ENCODE data around the gene EGFL7. TPM values are rescaled to one million over a fixed set of nuclear protein-coding genes. Genes with fewer than 3 reads are reported as not detected.

Gene EGFL7
- total and polyA plus RNA-seq, 4 donors, result 128 to 379 (median 226) TPM

DNA sequence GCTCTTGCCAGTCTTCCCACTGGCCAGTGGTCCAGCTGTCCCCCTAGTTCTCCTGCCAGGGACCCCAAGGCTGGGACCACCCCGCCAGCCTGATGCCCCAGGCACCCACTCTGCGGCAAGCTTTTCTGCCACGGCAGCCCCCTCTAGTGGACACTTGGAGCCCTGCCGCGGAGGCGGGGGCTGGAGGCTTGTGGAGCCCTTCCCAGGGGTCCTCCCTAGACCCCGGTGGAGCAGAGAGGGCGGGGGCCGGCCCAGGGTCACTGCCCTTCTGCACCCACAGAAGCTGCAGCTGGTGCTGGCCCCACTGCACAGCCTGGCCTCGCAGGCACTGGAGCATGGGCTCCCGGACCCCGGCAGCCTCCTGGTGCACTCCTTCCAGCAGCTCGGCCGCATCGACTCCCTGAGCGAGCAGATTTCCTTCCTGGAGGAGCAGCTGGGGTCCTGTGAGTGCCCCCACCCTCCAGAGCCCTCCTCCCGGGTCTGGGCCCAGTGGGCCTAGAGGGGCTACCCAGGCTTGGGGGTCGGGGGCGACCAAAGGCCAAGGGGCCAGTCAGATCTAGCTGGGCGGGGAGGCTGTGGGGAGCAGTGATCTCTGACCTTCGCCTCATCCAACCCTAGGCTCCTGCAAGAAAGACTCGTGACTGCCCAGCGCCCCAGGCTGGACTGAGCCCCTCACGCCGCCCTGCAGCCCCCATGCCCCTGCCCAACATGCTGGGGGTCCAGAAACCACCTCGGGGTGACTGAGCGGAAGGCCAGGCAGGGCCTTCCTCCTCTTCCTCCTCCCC is 9.1 kb downstream of the EGFL7 start:
- H3K9me3 ChIP-seq (ENCODE audit: control insufficient read depth in 4 of 4, insufficient read depth in 3 of 4, low read length in 3 of 4), result no peaks in the 10 kb centered on the region
- H3K9ac ChIP-seq (ENCODE audit: insufficient read depth in 1 of 2, low read length in 2 of 2), result no peak overlapping the region
- H3K4me1 ChIP-seq (ENCODE audit: control insufficient read depth in 5 of 5, insufficient read depth in 5 of 5, low read length in 5 of 5), result no peaks in the 10 kb centered on the region
- no peaks in the 10 kb centered on the region for H3K27me3 ChIP-seq (ENCODE audit: control insufficient read depth in 3 of 3, insufficient read depth in 3 of 3, low read length in 2 of 3)
- TF ChIP-seq, protein P1, sequence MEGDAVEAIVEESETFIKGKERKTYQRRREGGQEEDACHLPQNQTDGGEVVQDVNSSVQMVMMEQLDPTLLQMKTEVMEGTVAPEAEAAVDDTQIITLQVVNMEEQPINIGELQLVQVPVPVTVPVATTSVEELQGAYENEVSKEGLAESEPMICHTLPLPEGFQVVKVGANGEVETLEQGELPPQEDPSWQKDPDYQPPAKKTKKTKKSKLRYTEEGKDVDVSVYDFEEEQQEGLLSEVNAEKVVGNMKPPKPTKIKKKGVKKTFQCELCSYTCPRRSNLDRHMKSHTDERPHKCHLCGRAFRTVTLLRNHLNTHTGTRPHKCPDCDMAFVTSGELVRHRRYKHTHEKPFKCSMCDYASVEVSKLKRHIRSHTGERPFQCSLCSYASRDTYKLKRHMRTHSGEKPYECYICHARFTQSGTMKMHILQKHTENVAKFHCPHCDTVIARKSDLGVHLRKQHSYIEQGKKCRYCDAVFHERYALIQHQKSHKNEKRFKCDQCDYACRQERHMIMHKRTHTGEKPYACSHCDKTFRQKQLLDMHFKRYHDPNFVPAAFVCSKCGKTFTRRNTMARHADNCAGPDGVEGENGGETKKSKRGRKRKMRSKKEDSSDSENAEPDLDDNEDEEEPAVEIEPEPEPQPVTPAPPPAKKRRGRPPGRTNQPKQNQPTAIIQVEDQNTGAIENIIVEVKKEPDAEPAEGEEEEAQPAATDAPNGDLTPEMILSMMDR (IDR thresholded peaks at IDR 0.05; ENCODE audit: control extremely low read depth, extremely low read depth), result no peak
- 50 to 62% methylated on average over 27 of the region's 27 CpGs for WGBS, 2 donors
- H3K27ac ChIP-seq (ENCODE audit: low read depth in 1 of 2, low read length in 1 of 2), result peak overlapping the region; percentile 5 to 89
- H3K4me3 ChIP-seq, result no peak overlapping the region
- ATAC-seq (ENCODE audit: insufficient read depth, low FRiP score) (no peak), DNase-seq (peak in 1 of 3 donors; percentile 48)
- H3K36me3 ChIP-seq (ENCODE audit: control insufficient read depth in 4 of 4, insufficient read depth in 4 of 4, low read length in 4 of 4), result peaks cover 0 to 54% (median 0%) of the 10 kb centered on the region in 4 donors

DNA sequence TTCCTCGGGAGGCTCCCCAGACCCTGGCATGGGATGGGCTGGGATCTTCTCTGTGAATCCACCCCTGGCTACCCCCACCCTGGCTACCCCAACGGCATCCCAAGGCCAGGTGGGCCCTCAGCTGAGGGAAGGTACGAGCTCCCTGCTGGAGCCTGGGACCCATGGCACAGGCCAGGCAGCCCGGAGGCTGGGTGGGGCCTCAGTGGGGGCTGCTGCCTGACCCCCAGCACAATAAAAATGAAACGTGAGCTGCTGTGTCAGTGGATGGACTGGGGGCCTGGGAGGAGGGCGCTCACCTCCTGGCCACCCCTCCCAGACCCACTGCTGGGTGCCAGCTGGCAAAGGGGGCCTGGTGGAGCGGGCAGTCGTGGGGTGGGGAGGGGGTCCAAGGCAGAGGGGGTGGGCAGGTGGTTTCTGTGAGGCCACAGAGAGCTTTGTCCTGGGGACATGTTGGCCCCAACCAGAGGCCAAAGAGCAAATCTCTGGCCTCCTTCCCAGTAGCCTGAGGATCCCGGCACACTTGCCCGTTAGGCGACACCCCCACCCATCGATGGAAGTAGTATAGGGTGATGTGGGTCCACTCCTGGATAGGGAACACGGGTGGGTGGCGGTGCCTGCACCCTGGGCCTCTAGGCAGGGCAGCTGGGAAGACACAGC is 9.8 kb downstream of the EGFL7 start:
- H3K27ac ChIP-seq (ENCODE audit: low read depth in 1 of 2, low read length in 1 of 2), result peak overlapping the region in 1 of 2 donors; percentile 89
- no peaks in the 10 kb centered on the region for H3K9me3 ChIP-seq (ENCODE audit: control insufficient read depth in 4 of 4, insufficient read depth in 3 of 4, low read length in 3 of 4)
- no peak for DNase-seq
- H3K9ac ChIP-seq (ENCODE audit: insufficient read depth in 1 of 2, low read length in 2 of 2), result no peak overlapping the region
- TF ChIP-seq, protein P1 (IDR thresholded peaks at IDR 0.05; ENCODE audit: control extremely low read depth, extremely low read depth), result no peak
- H3K4me3 ChIP-seq, result no peak overlapping the region
- H3K4me1 ChIP-seq (ENCODE audit: control insufficient read depth in 5 of 5, insufficient read depth in 5 of 5, low read length in 5 of 5), result no peaks in the 10 kb centered on the region
- ATAC-seq (ENCODE audit: insufficient read depth, low FRiP score), result no peak
- no peaks in the 10 kb centered on the region for H3K27me3 ChIP-seq (ENCODE audit: control insufficient read depth in 3 of 3, insufficient read depth in 3 of 3, low read length in 2 of 3)
- 60 to 61% methylated on average over 13 to 14 of the region's 14 CpGs for WGBS, 2 donors
- H3K36me3 ChIP-seq (ENCODE audit: control insufficient read depth in 4 of 4, insufficient read depth in 4 of 4, low read length in 4 of 4), result peaks cover 0 to 55% (median 0%) of the 10 kb centered on the region in 4 donors

- Histone ChIP-seq H3K36me3 (ENCODE audit: control insufficient read depth in 4 of 4, insufficient read depth in 4 of 4, low read length in 4 of 4) (peaks cover 0 to 48% (median 0%) of the 10 kb centered on the region in 4 donors), H3K9ac (ENCODE audit: insufficient read depth in 1 of 2, low read length in 2 of 2) (no peak overlapping the region), H3K4me1 (ENCODE audit: control insufficient read depth in 5 of 5, insufficient read depth in 5 of 5, low read length in 5 of 5) (no peaks in the 10 kb centered on the region), H3K27me3 (ENCODE audit: control insufficient read depth in 3 of 3, insufficient read depth in 3 of 3, low read length in 2 of 3) (no peaks in the 10 kb centered on the region), H3K9me3 (ENCODE audit: control insufficient read depth in 4 of 4, insufficient read depth in 3 of 4, low read length in 3 of 4) (no peaks in the 10 kb centered on the region), H3K4me3 (no peak overlapping the region), H3K27ac (ENCODE audit: low read depth in 1 of 2, low read length in 1 of 2) (peak overlapping the region in 1 of 2 donors; percentile 68)
- ATAC-seq (ENCODE audit: insufficient read depth, low FRiP score) (no peak), DNase-seq (no peak)
- 70 to 72% methylated on average over 35 of the region's 35 CpGs for WGBS, 2 donors
- TF ChIP-seq, protein P1 (IDR thresholded peaks at IDR 0.05; ENCODE audit: control extremely low read depth, extremely low read depth), result no peak
Measured at GRCh38 chr9:136673088-136673974, 10.6 kb downstream of the EGFL7 start.
